NCI-H69 (cell line): ENCODE measurements around the gene VRK3.

Source experiments
- DNase-seq: peaks from one replicate; lab custom pipeline; 2025; lab: John Stamatoyannopoulos, UW

VRK3 gene

GRCh38 chr19:49930483-49931011, 94.6 kb downstream of the VRK3 start:
- DNase-seq = no peak

- DNase-seq = peak; percentile 99
These were observed 95.3 kb downstream of the VRK3 start for GRCh38 chr19:49929611-49930482.

- peak; percentile 97 for DNase-seq
These were observed 96.0 kb downstream of the VRK3 start, which contains the start of the genes ATF5 and NUP62 for GRCh38 chr19:49929121-49929610. ATF5 (plus strand) TSS chr19:49929205; CDS start chr19:49930851, 1,646 bp downstream. NUP62 (minus strand) TSS chr19:49929504; CDS start chr19:49909807, 19,697 bp downstream.

- DNase-seq = peak; percentile 14
These were observed 97.5 kb downstream of the VRK3 start for GRCh38 chr19:49927526-49928264.

- DNase-seq = no peak
These were observed 98.7 kb downstream of the VRK3 start for GRCh38 chr19:49926515-49926914.
